OCI-LY1 (cell line): ENCODE measurements around the gene FAM156A.
A peak's percentile ranks its signal among the peaks of the same experiment; 100 is the strongest.
"Not testable (repeated sequence)": the region's sequence is repeated elsewhere in the genome, so short reads cannot be mapped to it uniquely, and the experiment has no call there.

Source experiments
- H2AFZ ChIP-seq: fragments of 200-600 bp; sonication (generic), shearing (Covaris generic); 2 replicates; pipeline ENCODE4 v1.6.0; 2014; ENCODE audit warnings: antibody characterized with exemption, mild to moderate bottlenecking, low read length
- H3F3A ChIP-seq: fragments of 200-600 bp; sonication (generic), shearing (Covaris generic); 2 replicates; pipeline ENCODE4 v1.6.0; 2014; ENCODE audit warnings: mild to moderate bottlenecking, antibody characterized with exemption, low read length, moderate library complexity; ENCODE audit not compliant: insufficient read depth
- H3K27ac ChIP-seq: fragments of 200-600 bp; sonication (generic); 2 replicates; pipeline ENCODE4 v1.5.1; 2014; ENCODE audit warnings: low read length, mixed run types, mild to moderate bottlenecking, low read depth; ENCODE audit not compliant: poor library complexity, severe bottlenecking
- H3K27me3 ChIP-seq: fragments of 200-600 bp; sonication (generic); 2 replicates; pipeline ENCODE4 v1.6.0; 2014; ENCODE audit warnings: antibody characterized with exemption, mild to moderate bottlenecking, low read length, moderate library complexity; ENCODE audit not compliant: insufficient read depth
- H3K36me3 ChIP-seq: fragments of 200-600 bp; sonication (generic); 2 replicates; pipeline ENCODE4 v1.6.1; 2014; ENCODE audit warnings: mild to moderate bottlenecking, antibody characterized with exemption, low read length, moderate library complexity, mixed read lengths; ENCODE audit not compliant: insufficient read depth
- H3K4me1 ChIP-seq: fragments of 200-600 bp; sonication (generic); 2 replicates; pipeline ENCODE4 v1.5.1; 2014; ENCODE audit warnings: mild to moderate bottlenecking, low read length, moderate library complexity; ENCODE audit not compliant: insufficient read depth, severe bottlenecking
- H3K4me2 ChIP-seq: fragments of 200-600 bp; sonication (generic), shearing (Covaris generic); 2 replicates; pipeline ENCODE4 v1.6.1; 2014; ENCODE audit warnings: low read length
- H3K4me3 ChIP-seq: fragments of 200-600 bp; sonication (generic); 2 replicates; pipeline ENCODE4 v1.5.1; 2014; ENCODE audit warnings: low read length, low read depth, mild to moderate bottlenecking, mixed read lengths; ENCODE audit not compliant: poor library complexity, severe bottlenecking
- H3K79me2 ChIP-seq: fragments of 200-600 bp; shearing (Covaris generic); 2 replicates; pipeline ENCODE4 v1.6.1; 2016; ENCODE audit warnings: mixed run types, low read length, mixed read lengths; ENCODE audit not compliant: insufficient read depth
- H3K9ac ChIP-seq: fragments of 200-600 bp; sonication (generic), shearing (Covaris generic); 2 replicates; pipeline ENCODE4 v1.6.1; 2014; ENCODE audit warnings: mild to moderate bottlenecking, low read length, mixed read lengths
- H3K9me2 ChIP-seq: fragments of 200-600 bp; sonication (generic), shearing (Covaris generic); 2 replicates; pipeline ENCODE4 v1.6.1; 2014; ENCODE audit warnings: low read depth, mild to moderate bottlenecking, low read length, mixed read lengths
- H3K9me3 ChIP-seq: fragments of 200-600 bp; shearing (Covaris generic); 2 replicates; pipeline ENCODE4 v1.6.1; 2014; ENCODE audit warnings: low read length, mixed read lengths
- H4K20me1 ChIP-seq: fragments of 200-600 bp; sonication (generic), shearing (Covaris generic); 2 replicates; pipeline ENCODE4 v1.6.0; 2016; ENCODE audit warnings: mild to moderate bottlenecking, low read length; ENCODE audit not compliant: insufficient read depth
- CTCF ChIP-seq: fragments of 200-600 bp; sonication (generic), shearing (Covaris generic); IDR thresholded peaks from 2 replicates; pipeline ENCODE4 v1.5.1; 2017; ENCODE audit warnings: mild to moderate bottlenecking, antibody characterized with exemption, low read length, moderate library complexity, mixed read lengths
- EZH2 ChIP-seq: fragments of 200-600 bp; sonication (generic), shearing (Covaris generic); IDR thresholded peaks from 2 replicates; pipeline ENCODE4 v1.8.0; 2017; ENCODE audit warnings: borderline replicate concordance, mixed run types, mild to moderate bottlenecking, antibody characterized with exemption, low read length, moderate library complexity, mixed read lengths

FAM156A gene

DNA sequence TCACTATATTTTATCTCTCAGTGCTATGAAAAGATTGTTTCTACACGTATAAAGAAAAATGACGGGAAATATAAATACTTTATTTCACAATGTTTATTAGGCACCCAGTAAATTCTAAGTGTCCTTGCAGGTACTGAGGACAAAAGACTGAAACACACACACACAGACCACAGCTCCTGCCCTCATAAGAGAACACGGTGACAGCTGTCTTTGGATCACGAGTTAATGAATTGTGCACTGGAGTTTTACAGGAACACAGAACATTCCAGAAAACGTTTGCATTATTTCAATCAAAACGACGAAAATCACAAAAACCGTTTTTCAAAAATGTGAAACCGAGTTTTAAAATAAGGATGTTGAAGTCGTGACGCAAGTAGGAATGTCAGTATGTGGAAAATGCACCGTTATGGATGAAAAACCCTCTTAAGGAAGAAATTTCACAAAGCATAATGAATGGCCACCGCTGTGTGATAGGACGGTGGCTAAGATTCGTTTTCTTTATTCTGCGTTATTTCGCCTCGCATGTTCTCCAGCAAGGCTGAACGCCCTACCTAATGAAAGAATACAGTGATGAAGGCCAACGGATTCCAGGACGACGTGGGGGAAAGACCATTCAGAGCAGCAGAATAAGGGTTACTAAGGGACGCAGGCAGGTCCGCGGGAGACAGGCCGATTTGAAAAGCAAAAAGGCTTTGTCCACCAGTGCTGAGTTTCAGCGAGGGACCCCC, 24.2 kb downstream of the FAM156A start:
- Histone ChIP-seq H3K79me2 (no peaks in the 10 kb centered on the region), H3K4me2 (peak overlapping the region; percentile 91), H3K36me3 (no peaks in the 10 kb centered on the region), H3K27ac (peak overlapping the region; percentile 96), H3K9me3 (no peaks in the 10 kb centered on the region), H3K27me3 (no peaks in the 10 kb centered on the region), H3F3A (no peaks in the 10 kb centered on the region), H3K9ac (peak overlapping the region; percentile 99), H3K4me1 (peaks cover 11% of the 10 kb centered on the region), H3K4me3 (peak overlapping the region; percentile 87), H3K9me2 (no peaks in the 10 kb centered on the region), H2AFZ (no peak overlapping the region), H4K20me1 (no peaks in the 10 kb centered on the region)
- TF ChIP-seq EZH2 (no peak), CTCF (no peak)

- H3K9me3 ChIP-seq: no peaks in the 10 kb centered on the region
- no peaks in the 10 kb centered on the region for H3K9me2 ChIP-seq
- H2AFZ ChIP-seq: no peak overlapping the region
- TF ChIP-seq EZH2 (no peak), CTCF (no peak)
- H3K9ac ChIP-seq: no peak overlapping the region
- H3K27ac ChIP-seq: no peak overlapping the region
- H3K4me2 ChIP-seq: no peak overlapping the region
- H3K79me2 ChIP-seq: no peaks in the 10 kb centered on the region
- H3F3A ChIP-seq: no peaks in the 10 kb centered on the region
- H3K4me1 ChIP-seq: peaks cover 11% of the 10 kb centered on the region
- no peak overlapping the region for H3K4me3 ChIP-seq
- no peaks in the 10 kb centered on the region for H4K20me1 ChIP-seq
- no peaks in the 10 kb centered on the region for H3K27me3 ChIP-seq
- H3K36me3 ChIP-seq: no peaks in the 10 kb centered on the region
Observed at GRCh38 chrX:52933213-52933612, 25.1 kb downstream of the FAM156A start.

DNA sequence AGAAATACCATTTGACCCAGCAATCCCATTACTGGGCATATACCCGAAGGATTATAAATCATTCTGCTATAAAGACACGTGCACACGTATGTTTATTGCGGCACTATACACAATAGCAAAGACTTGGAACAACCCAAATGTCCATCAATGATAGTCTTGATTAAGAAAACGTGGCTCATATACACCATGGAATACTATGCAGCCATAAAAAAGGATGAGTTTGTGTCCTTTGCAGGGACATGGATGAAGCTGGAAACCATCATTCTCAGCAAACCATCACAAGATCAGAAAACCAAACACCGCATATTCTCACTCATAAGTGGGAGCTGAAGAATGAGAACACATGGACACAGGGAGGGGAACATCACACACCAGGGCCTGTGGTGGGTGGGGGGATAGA, 28.1 kb downstream of the FAM156A start:
- H3K4me3 ChIP-seq, H3K4me2 ChIP-seq, H3K9me2 ChIP-seq, H2AFZ ChIP-seq, H3K36me3 ChIP-seq, H3K4me1 ChIP-seq, H3K9me3 ChIP-seq, H3K27ac ChIP-seq, H3K9ac ChIP-seq, H3F3A ChIP-seq, H3K79me2 ChIP-seq, H3K27me3 ChIP-seq, H4K20me1 ChIP-seq: not testable (repeated sequence)

DNA sequence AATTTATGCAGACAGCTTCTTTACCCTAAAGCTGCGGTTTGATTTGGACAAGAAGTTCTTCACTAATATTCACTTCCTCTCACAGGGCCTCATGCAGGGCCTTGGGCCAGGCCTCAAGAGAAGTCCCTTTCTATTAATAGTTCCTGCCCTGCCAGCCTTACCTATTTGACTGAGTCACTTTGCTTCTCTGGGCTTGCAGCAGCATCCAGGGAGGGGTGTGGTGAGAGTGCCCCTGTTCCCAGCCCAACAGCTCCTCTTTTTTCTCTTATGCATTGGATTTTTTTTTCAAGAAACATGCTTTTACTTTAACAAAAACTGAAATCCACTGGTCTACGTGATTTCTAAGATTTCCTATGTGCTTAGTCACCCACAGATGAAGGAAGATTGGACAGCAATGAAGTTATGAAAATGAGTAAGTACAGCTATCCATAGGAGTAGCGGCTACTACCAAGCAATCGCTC, 34.5 kb downstream of the FAM156A start:
- Histone ChIP-seq H3K4me2 (peak overlapping the region; percentile 49), H3K9ac (peak overlapping the region; percentile 46; the same call in 1 of the 2 replicates), H3K27ac (peak overlapping the region; percentile 91)

DNA sequence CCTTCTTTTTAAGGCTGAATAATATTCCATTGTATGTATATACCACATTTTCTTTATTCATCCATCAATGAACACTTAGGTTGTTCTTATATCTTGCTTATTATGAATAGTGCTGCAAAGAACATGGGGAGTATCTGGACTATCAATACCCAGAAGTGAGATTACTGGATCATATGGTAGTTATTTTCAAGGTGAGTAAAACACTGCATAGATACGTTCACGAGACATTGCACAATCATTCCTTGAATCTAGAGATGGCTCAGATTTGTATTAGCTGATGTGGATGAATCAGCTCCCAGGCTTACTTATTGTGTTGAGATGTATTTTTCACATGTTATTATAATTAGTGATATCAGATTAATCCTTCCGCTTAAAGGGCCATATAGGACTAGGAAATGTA, 43.6 kb downstream of the FAM156A start:
- H3K27me3 ChIP-seq, H3K9me3 ChIP-seq, H3K4me2 ChIP-seq, H3K9me2 ChIP-seq, H3K27ac ChIP-seq, H2AFZ ChIP-seq, H3K9ac ChIP-seq, H3K4me1 ChIP-seq, H3K79me2 ChIP-seq, H4K20me1 ChIP-seq, H3F3A ChIP-seq, H3K4me3 ChIP-seq, H3K36me3 ChIP-seq: not testable (repeated sequence)

More for the DNA sequence above, 34.5 kb downstream of the FAM156A start:
- H4K20me1 ChIP-seq: no peaks in the 10 kb centered on the region
- no peaks in the 10 kb centered on the region for H3K79me2 ChIP-seq
- no peaks in the 10 kb centered on the region for H3K36me3 ChIP-seq
- TF ChIP-seq EZH2 (no peak), CTCF (no peak)
- H3F3A ChIP-seq: no peaks in the 10 kb centered on the region
- H3K4me1 ChIP-seq: peaks cover 32% of the 10 kb centered on the region
- H3K4me3 ChIP-seq: peak overlapping the region; percentile 49
- H3K9me3 ChIP-seq: no peaks in the 10 kb centered on the region
- no peak overlapping the region for H2AFZ ChIP-seq
- no peaks in the 10 kb centered on the region for H3K27me3 ChIP-seq
- no peaks in the 10 kb centered on the region for H3K9me2 ChIP-seq
